Neural progenitor cell (in vitro differentiated cells): ENCODE data around the gene AATK. TPM values are rescaled to one million over a fixed set of nuclear protein-coding genes. Genes with fewer than 3 reads are reported as not detected.

Experiments
- DNase-seq: peaks from one replicate; pipeline ENCODE4 v3.0.0-alpha.2; 2016; ENCODE audit warnings: low spot score
- H2AFZ ChIP-seq: fragments of 200-600 bp; sonication (generic); replicated peaks from 2 replicates; pipeline ENCODE4 v1.6.1; 2016; ENCODE audit warnings: antibody characterized with exemption
- H3F3A ChIP-seq: fragments of 200-600 bp; sonication (generic); 2 replicates; pipeline ENCODE4 v1.6.1; 2016; ENCODE audit warnings: antibody characterized with exemption, low read depth
- H3K27ac ChIP-seq: fragments of 200-600 bp; sonication (generic); 2 replicates; pipeline ENCODE4 v1.5.1; 2016; ENCODE audit warnings: mild to moderate bottlenecking
- H3K27me3 ChIP-seq: fragments of 200-600 bp; sonication (generic); 2 replicates; pipeline ENCODE4 v1.6.1; 2016; ENCODE audit warnings: mild to moderate bottlenecking, moderate library complexity
- H3K36me3 ChIP-seq: fragments of 200-600 bp; sonication (generic); 2 replicates; pipeline ENCODE4 v1.5.1; 2016
- H3K4me1 ChIP-seq: fragments of 200-600 bp; sonication (generic); 2 replicates; pipeline ENCODE4 v1.6.1; 2016; ENCODE audit warnings: mixed run types
- H3K4me2 ChIP-seq: fragments of 200-600 bp; sonication (generic); 2 replicates; pipeline ENCODE4 v1.6.1; 2016
- H3K4me3 ChIP-seq: fragments of 200-600 bp; sonication (generic); 2 replicates; pipeline ENCODE4 v1.5.1; 2016
- H3K79me2 ChIP-seq: fragments of 200-600 bp; sonication (generic); 2 replicates; pipeline ENCODE4 v1.6.1; 2016; ENCODE audit warnings: low read depth
- H3K9ac ChIP-seq: fragments of 200-600 bp; sonication (generic); 2 replicates; pipeline ENCODE4 v1.6.1; 2016
- H3K9me3 ChIP-seq: fragments of 200-600 bp; sonication (generic); 2 replicates; pipeline ENCODE4 v1.5.1; 2016; ENCODE audit warnings: low read depth
- H4K20me1 ChIP-seq: fragments of 200-600 bp; sonication (generic); 2 replicates; pipeline ENCODE4 v1.6.1; 2016; ENCODE audit warnings: low read depth
- H3K27ac Mint-ChIP-seq: 3 replicates; pipeline ENCODE4 v1.8.0; 2021; ENCODE audit warnings: mixed read lengths
- H3K27me3 Mint-ChIP-seq: 2 replicates; pipeline ENCODE4 v1.8.0; 2022; ENCODE audit warnings: low read depth, mild to moderate bottlenecking, inconsistent platforms, moderate library complexity, mixed read lengths; ENCODE audit not compliant: insufficient read depth
- H3K36me3 Mint-ChIP-seq: 3 replicates; pipeline ENCODE4 v1.8.0; 2021; ENCODE audit warnings: mixed read lengths
- H3K4me1 Mint-ChIP-seq: 3 replicates; pipeline ENCODE4 v1.8.0; 2021; ENCODE audit warnings: mixed read lengths
- H3K4me3 Mint-ChIP-seq: 3 replicates; pipeline ENCODE4 v1.8.0; 2021; ENCODE audit warnings: mild to moderate bottlenecking, moderate library complexity, mixed read lengths
- H3K9me3 Mint-ChIP-seq: 3 replicates; pipeline ENCODE4 v1.8.0; 2020; ENCODE audit warnings: mixed read lengths
- EZH2 ChIP-seq: fragments of 200-600 bp; sonication (generic); IDR thresholded peaks from 2 replicates; pipeline ENCODE4 v1.6.1; 2017; ENCODE audit warnings: antibody characterized with exemption, mild to moderate bottlenecking, moderate library complexity
- EZH2phosphoT487 ChIP-seq: fragments of 200-600 bp; sonication (generic); IDR thresholded peaks from 2 replicates; pipeline ENCODE4 v1.6.1; 2017; ENCODE audit warnings: antibody characterized with exemption
- total RNA-seq: library from RNA; depleted of rRNA; stranded (reverse); fragments of >200 nt; gene quantifications from 2 replicates; pipeline ENCODE4 v1.2.3, GENCODE V29; 2015; ENCODE audit warnings: low replicate concordance
- TF ChIP-seq, protein P1 (sequence below): fragments of 200-600 bp; sonication (generic); IDR thresholded peaks from 2 replicates; pipeline ENCODE4 v1.5.1; 2017; ENCODE audit warnings: antibody characterized with exemption, mild to moderate bottlenecking

Gene AATK
- total RNA-seq, 1 donor from 2014 or later: 0.32 TPM

DNA sequence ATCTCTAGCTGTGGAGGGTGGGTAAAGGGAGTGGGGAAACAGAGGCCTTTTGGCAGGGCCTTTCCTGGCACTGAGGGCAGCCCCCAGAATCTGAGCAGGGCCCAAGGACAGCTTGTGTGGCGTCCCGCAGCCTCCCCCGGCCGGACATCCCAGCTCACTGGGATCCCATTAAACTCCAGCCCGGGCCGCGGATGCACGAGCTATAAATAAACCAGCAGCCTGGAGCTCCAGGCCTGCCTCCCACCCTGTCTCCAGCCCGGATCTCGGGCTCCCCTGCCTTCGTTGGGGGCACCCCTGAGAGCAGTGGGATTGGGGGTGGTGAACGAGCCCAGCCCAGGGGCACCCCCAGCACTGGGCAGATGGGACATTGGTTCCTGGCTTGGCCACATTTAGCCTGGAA lies 13.8 kb upstream of the AATK start:
- no peaks in the 10 kb centered on the region for H3K36me3 Mint-ChIP-seq
- no peak overlapping the region for H3K9ac ChIP-seq
- no peaks in the 10 kb centered on the region for H3K27me3 ChIP-seq

DNA sequence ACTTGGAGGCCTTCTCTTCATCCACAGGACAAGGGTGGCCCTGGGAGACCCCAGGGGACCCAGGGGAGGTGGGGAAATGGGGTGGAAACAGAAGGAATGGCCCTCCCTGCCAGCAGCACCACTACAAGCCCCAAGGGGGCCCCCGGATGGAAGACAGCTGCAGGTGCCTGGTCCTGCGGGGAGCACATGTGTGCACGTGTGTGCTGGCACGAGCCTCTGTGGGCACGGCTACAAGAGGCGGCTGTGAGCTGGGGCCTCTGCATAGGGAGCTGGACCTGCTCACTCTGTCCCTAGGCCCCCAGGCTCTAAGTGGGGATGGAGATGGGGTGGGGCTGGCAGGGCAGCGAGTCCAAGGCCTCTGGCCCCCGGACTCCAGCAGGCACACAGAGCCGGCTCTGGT lies 13.2 kb upstream of the AATK start:
- H3K36me3 ChIP-seq: no peaks in the 10 kb centered on the region
- no peaks in the 10 kb centered on the region for H4K20me1 ChIP-seq
- H2AFZ ChIP-seq: no peak overlapping the region
- Mint-ChIP-seq H3K4me1 (no peaks in the 10 kb centered on the region), H3K9me3 (peaks cover 12% of the 10 kb centered on the region), H3K4me3 (no peak overlapping the region), H3K36me3 (no peaks in the 10 kb centered on the region), H3K27ac (no peak overlapping the region), H3K27me3 (peaks cover 4% of the 10 kb centered on the region)
- no peak overlapping the region for H3K4me2 ChIP-seq
- H3K27me3 ChIP-seq: no peaks in the 10 kb centered on the region
- H3K4me3 ChIP-seq: no peak overlapping the region
- no peak overlapping the region for H3K27ac ChIP-seq
- no peak overlapping the region for H3K9ac ChIP-seq
- no peaks in the 10 kb centered on the region for H3K9me3 ChIP-seq
- TF ChIP-seq EZH2phosphoT487: no peak
- no peak for TF ChIP-seq EZH2
- TF ChIP-seq, protein P1, sequence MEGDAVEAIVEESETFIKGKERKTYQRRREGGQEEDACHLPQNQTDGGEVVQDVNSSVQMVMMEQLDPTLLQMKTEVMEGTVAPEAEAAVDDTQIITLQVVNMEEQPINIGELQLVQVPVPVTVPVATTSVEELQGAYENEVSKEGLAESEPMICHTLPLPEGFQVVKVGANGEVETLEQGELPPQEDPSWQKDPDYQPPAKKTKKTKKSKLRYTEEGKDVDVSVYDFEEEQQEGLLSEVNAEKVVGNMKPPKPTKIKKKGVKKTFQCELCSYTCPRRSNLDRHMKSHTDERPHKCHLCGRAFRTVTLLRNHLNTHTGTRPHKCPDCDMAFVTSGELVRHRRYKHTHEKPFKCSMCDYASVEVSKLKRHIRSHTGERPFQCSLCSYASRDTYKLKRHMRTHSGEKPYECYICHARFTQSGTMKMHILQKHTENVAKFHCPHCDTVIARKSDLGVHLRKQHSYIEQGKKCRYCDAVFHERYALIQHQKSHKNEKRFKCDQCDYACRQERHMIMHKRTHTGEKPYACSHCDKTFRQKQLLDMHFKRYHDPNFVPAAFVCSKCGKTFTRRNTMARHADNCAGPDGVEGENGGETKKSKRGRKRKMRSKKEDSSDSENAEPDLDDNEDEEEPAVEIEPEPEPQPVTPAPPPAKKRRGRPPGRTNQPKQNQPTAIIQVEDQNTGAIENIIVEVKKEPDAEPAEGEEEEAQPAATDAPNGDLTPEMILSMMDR: no peak
- no peak for DNase-seq
- no peaks in the 10 kb centered on the region for H3K79me2 ChIP-seq
- H3F3A ChIP-seq: no peaks in the 10 kb centered on the region
- H3K4me1 ChIP-seq: no peaks in the 10 kb centered on the region

More for the DNA sequence above, 13.8 kb upstream of the AATK start:
- Histone ChIP-seq H3F3A (no peaks in the 10 kb centered on the region), H3K4me2 (no peak overlapping the region), H3K9me3 (no peaks in the 10 kb centered on the region), H4K20me1 (no peaks in the 10 kb centered on the region), H3K79me2 (no peaks in the 10 kb centered on the region), H3K27ac (no peak overlapping the region), H3K4me3 (no peak overlapping the region), H2AFZ (no peak overlapping the region), H3K36me3 (no peaks in the 10 kb centered on the region), H3K4me1 (peaks cover 5% of the 10 kb centered on the region)
- Mint-ChIP-seq H3K27ac (no peak overlapping the region), H3K9me3 (peaks cover 11% of the 10 kb centered on the region), H3K4me1 (no peaks in the 10 kb centered on the region), H3K4me3 (no peak overlapping the region), H3K27me3 (peaks cover 4% of the 10 kb centered on the region)
- TF ChIP-seq EZH2 (no peak), EZH2phosphoT487 (no peak)
- TF ChIP-seq, protein P1: no peak
- DNase-seq: no peak

DNA sequence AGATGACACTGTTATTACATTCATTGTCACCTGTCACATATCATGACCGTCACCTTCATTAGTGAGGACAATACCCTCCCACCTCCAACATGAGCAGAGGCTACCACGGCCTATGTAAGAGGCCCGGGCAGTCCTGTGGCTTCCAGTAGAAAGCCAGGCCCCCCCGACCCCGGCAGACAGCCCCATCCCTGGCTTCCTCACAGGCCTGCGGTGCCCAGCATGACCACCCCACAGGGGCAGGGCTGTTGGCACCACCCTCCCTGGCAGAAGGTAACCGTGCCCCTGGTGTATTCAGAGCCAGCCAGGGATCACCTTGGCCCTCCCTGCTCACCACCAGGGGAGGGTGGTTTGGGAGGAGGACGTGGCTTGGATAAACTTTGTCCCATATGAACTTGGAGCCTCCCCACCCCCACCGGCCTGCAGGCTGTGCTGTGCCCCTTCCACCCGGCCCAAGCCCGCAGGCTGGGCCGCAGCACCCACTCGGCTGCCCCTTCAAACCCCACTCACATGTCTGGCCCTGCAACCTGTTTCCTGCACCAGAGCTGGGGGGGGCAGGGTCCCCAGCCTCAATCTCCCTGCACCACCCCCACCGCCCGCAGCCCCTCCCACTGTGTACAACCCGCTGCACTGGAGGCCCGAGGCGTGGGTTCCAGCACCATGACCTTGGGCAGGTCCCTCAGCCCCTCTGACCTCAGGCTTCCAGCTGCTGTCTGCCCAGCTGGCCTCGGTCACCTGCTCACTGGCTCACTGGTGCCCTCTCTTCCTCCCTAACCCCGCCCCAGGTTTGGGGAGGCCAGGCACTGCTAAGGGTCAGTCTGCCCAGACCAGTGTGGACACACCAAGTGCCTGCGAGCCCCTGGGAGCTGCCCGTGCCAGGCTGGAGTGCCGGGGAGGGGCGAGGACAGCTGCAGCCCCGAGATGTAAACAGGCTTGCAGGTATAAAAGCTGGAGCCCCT lies 12.4 kb upstream of the AATK start:
- H3K9ac ChIP-seq: no peak overlapping the region
- Mint-ChIP-seq H3K27me3 (peaks cover 6% of the 10 kb centered on the region), H3K27ac (no peak overlapping the region), H3K9me3 (peaks cover 20% of the 10 kb centered on the region), H3K36me3 (peaks cover 2% of the 10 kb centered on the region), H3K4me3 (no peak overlapping the region), H3K4me1 (no peaks in the 10 kb centered on the region)
- H3K27ac ChIP-seq: no peak overlapping the region
- no peaks in the 10 kb centered on the region for H3K79me2 ChIP-seq
- TF ChIP-seq EZH2phosphoT487 (no peak), EZH2 (no peak)
- TF ChIP-seq, protein P1: no peak
- no peaks in the 10 kb centered on the region for H3F3A ChIP-seq
- no peak overlapping the region for H2AFZ ChIP-seq
- no peak overlapping the region for H3K4me2 ChIP-seq
- H3K27me3 ChIP-seq: no peaks in the 10 kb centered on the region
- DNase-seq: no peak
- H3K9me3 ChIP-seq: no peaks in the 10 kb centered on the region
- no peaks in the 10 kb centered on the region for H4K20me1 ChIP-seq
- no peaks in the 10 kb centered on the region for H3K4me1 ChIP-seq
- H3K36me3 ChIP-seq: no peaks in the 10 kb centered on the region
- H3K4me3 ChIP-seq: no peak overlapping the region
